Keratinocyte (primary cell): Measurements from ENCODE around the gene NLRP1.

Source experiments
- CTCF ChIP-seq, 3 experiments: IDR thresholded peaks in 1 of 3; conservative IDR thresholded peaks in 1 of 3; optimal IDR thresholded peaks in 1 of 3; 2 replicates in 2 of 3; 3 replicates in 1 of 3; pipeline versions ENCODE3 to v1.5.1; 2011; ENCODE audit warnings: low read length in 3 of 3, mild to moderate bottlenecking in 3 of 3, moderate library complexity in 2 of 3, control low read depth in 1 of 3, inconsistent platforms in 1 of 3; ENCODE audit not compliant: insufficient read depth in 2 of 3; ENCODE audit errors: extremely low read depth in 1 of 3
- EZH2 ChIP-seq: IDR thresholded peaks from one replicate; pipeline ENCODE4 v1.6.1; 2012; ENCODE audit warnings: inconsistent platforms, mild to moderate bottlenecking, low read length, moderate library complexity

- TF ChIP-seq EZH2 (no peak), CTCF (optimal IDR thresholded peaks at IDR 0.05 in 1 of 3, IDR thresholded peaks at IDR 0.05 in 1 of 3, conservative IDR thresholded peaks at IDR 0.05 in 1 of 3; ENCODE audit: extremely low read depth in 1 of 3, insufficient read depth in 2 of 3, low read length in 3 of 3) (no peak)
These were observed 70.7 kb downstream of the NLRP1 start for GRCh38 chr17:5513628-5514027.
